ENCODE measurements around the gene PPP6R3.

GRCh38 chr11:68651985-68652682 lies 191.6 kb downstream of the PPP6R3 start:
- no peak for TF ChIP-seq POLR2AphosphoS5 (IDR thresholded peaks at IDR 0.05)
- TF ChIP-seq CTCF (IDR thresholded peaks at IDR 0.05): no peak
